SK-N-SH (cell line): ENCODE results near the gene GPR152. TPM values are rescaled to one million over a fixed set of nuclear protein-coding genes. Genes with fewer than 3 reads are reported as not detected.
"Not testable (repeated sequence)": the region's sequence is repeated elsewhere in the genome, so short reads cannot be mapped to it uniquely, and the experiment has no call there.

Experiments used
- CTCF ChIA-PET: fragments of 300-600, 350-600 bp; formaldehyde crosslinking; extraction: SDS; loops from one replicate; lab custom pipeline; 2021; lab: Yijun Ruan, JAX
- POLR2A ChIA-PET: fragments of 350-600 bp; sonication (Branson Sonifier 250); formaldehyde crosslinking; extraction: SDS; loops from one replicate; lab custom pipeline; 2020; ENCODE audit warnings: antibody characterized with exemption, inconsistent platforms; lab: Yijun Ruan, JAX
- DNase-seq: peaks from one replicate; pipeline ENCODE4 v3.0.0; 2012
- H2AFZ ChIP-seq: fragments of 200-600 bp; sonication (generic); 2 replicates; pipeline ENCODE4 v1.8.1; 2016; ENCODE audit warnings: antibody characterized with exemption, mild to moderate bottlenecking, low read depth
- H3F3A ChIP-seq: fragments of 200-600 bp; sonication (generic); replicated peaks from 2 replicates; pipeline ENCODE3; 2016; ENCODE audit warnings: antibody characterized with exemption, mild to moderate bottlenecking; ENCODE audit not compliant: insufficient read depth
- H3K27ac ChIP-seq, 2 experiments: fragments of 200-500 bp in 1 of 2; fragments of 200-600 bp in 1 of 2; sonication (Bioruptor generic) in 1 of 2; sonication (generic), shearing (Covaris generic) in 1 of 2; 2 replicates each; pipeline versions ENCODE4 v1.5.1 to v1.6.1; 2014 to 2016; ENCODE audit warnings: low read depth in 2 of 2, inconsistent platforms in 1 of 2, low read length in 1 of 2, mild to moderate bottlenecking in 1 of 2, mixed read lengths in 1 of 2
- H3K27me3 ChIP-seq: fragments of 200-600 bp; sonication (generic), shearing (Covaris generic); 2 replicates; pipeline ENCODE4 v1.6.1; 2016; ENCODE audit warnings: mixed run types; ENCODE audit not compliant: insufficient read depth
- H3K36me3 ChIP-seq, 2 experiments: fragments of 200-500 bp in 1 of 2; fragments of 200-600 bp in 1 of 2; sonication (Bioruptor generic) in 1 of 2; sonication (generic) in 1 of 2; replicated peaks in 1 of 2; 2 replicates each; pipeline versions ENCODE3 to v1.5.1; 2014 to 2016; ENCODE audit warnings: low read length in 1 of 2, mild to moderate bottlenecking in 1 of 2; ENCODE audit not compliant: insufficient read depth in 2 of 2, control insufficient read depth in 1 of 2
- H3K4me1 ChIP-seq, 2 experiments: fragments of 200-500 bp in 1 of 2; fragments of 200-600 bp in 1 of 2; sonication (Bioruptor generic) in 1 of 2; sonication (generic), shearing (Covaris generic) in 1 of 2; 2 replicates each; pipeline versions ENCODE4 v1.5.1 to v1.6.1; 2014 to 2016; ENCODE audit warnings: low read depth in 1 of 2, low read length in 1 of 2, mixed run types in 1 of 2; ENCODE audit not compliant: insufficient read depth in 2 of 2, control insufficient read depth in 1 of 2
- H3K4me2 ChIP-seq: fragments of 200-600 bp; sonication (generic), shearing (Covaris generic); 2 replicates; pipeline ENCODE4 v1.6.1; 2017; ENCODE audit warnings: mixed run types
- H3K4me3 ChIP-seq, 2 experiments: fragments of 200-500 bp in 1 of 2; fragments of 200-600 bp in 1 of 2; sonication (Bioruptor generic) in 1 of 2; sonication (generic), shearing (Covaris generic) in 1 of 2; 2 replicates each; pipeline versions ENCODE4 v1.5.1 to v1.8.1; 2014 to 2016; ENCODE audit warnings: low read depth in 2 of 2, inconsistent platforms in 1 of 2, low read length in 1 of 2, mild to moderate bottlenecking in 1 of 2, mixed read lengths in 1 of 2, moderate library complexity in 1 of 2
- H3K79me2 ChIP-seq: fragments of 200-600 bp; sonication (generic); 2 replicates; pipeline ENCODE4 v1.8.1; 2017; ENCODE audit warnings: mild to moderate bottlenecking; ENCODE audit not compliant: insufficient read depth
- H3K9ac ChIP-seq: fragments of 200-600 bp; sonication (generic); 2 replicates; pipeline ENCODE4 v1.6.1; 2017; ENCODE audit warnings: mixed run types
- H3K9me2 ChIP-seq: fragments of 200-600 bp; sonication (generic); 2 replicates; pipeline ENCODE4 v1.6.1; 2017; ENCODE audit warnings: mixed run types
- H3K9me3 ChIP-seq: fragments of 200-600 bp; sonication (generic); 2 replicates; pipeline ENCODE4 v1.6.1; 2017; ENCODE audit warnings: mixed run types, mild to moderate bottlenecking, moderate library complexity
- H4K20me1 ChIP-seq: fragments of 200-600 bp; sonication (generic); 2 replicates; pipeline ENCODE4 v1.6.1; 2017; ENCODE audit warnings: mild to moderate bottlenecking, mixed run types; ENCODE audit not compliant: insufficient read depth
- ELF1 ChIP-seq: IDR thresholded peaks from 2 replicates; pipeline ENCODE4 v1.4.0; 2012
- EP300 ChIP-seq, 2 experiments: IDR thresholded peaks; 2 replicates each; pipeline versions ENCODE4 v1.4.0 to v1.6.1; 2012; ENCODE audit warnings: borderline replicate concordance in 1 of 2, low read depth in 1 of 2, low read length in 1 of 2
- JUND ChIP-seq: IDR thresholded peaks from 2 replicates; pipeline ENCODE4 v1.4.0; 2012
- MEF2A ChIP-seq: IDR thresholded peaks from 2 replicates; pipeline ENCODE4 v1.4.0; 2012; ENCODE audit warnings: low read depth, borderline replicate concordance
- POLR2AphosphoS5 ChIP-seq: IDR thresholded peaks from 2 replicates; pipeline ENCODE4 v1.6.1; 2012; ENCODE audit warnings: low read depth, low read length
- RAD21 ChIP-seq: IDR thresholded peaks from 2 replicates; pipeline ENCODE4 v1.6.1; 2012; ENCODE audit warnings: mild to moderate bottlenecking, low read length
- RCOR1 ChIP-seq: fragments of 150-350 bp; IDR thresholded peaks from 2 replicates; pipeline ENCODE4 v1.6.1; 2017; ENCODE audit warnings: antibody characterized with exemption, low read length
- RXRA ChIP-seq: IDR thresholded peaks from 2 replicates; pipeline ENCODE4 v1.4.0; 2012; ENCODE audit warnings: low read depth, mild to moderate bottlenecking, borderline replicate concordance
- TAF1 ChIP-seq: IDR thresholded peaks from 2 replicates; pipeline ENCODE4 v1.6.1; 2012; ENCODE audit warnings: low read depth, mild to moderate bottlenecking, low read length, moderate library complexity, borderline replicate concordance
- TEAD4 ChIP-seq: IDR thresholded peaks from 2 replicates; pipeline ENCODE4 v1.4.0; 2012; ENCODE audit warnings: mild to moderate bottlenecking, borderline replicate concordance; ENCODE audit not compliant: insufficient read depth
- YY1 ChIP-seq: IDR thresholded peaks from 2 replicates; pipeline ENCODE4 v1.4.0; 2012; ENCODE audit warnings: low read depth, mild to moderate bottlenecking
- WGBS: methylation state at CpG from one replicate; pipeline ENCODE4 v1.1.6; 2017; ENCODE audit warnings: low lambda C conversion rate; 5-methylcytosine and 5-hydroxymethylcytosine counted together
- polyA plus RNA-seq, 3 experiments: library from polyadenylated mRNA; depleted of rRNA; stranded (reverse); fragments of >200 nt; gene quantifications; 2 replicates each; pipeline ENCODE4 v1.2.3, GENCODE V29; 2012
- TF ChIP-seq, protein P1 (sequence below): fragments of 150-350 bp; IDR thresholded peaks from 2 replicates; pipeline ENCODE4 v1.6.1; 2016; ENCODE audit warnings: mild to moderate bottlenecking, low read depth, low read length
- TF ChIP-seq, protein P2 (sequence below): IDR thresholded peaks from 2 replicates; pipeline ENCODE4; 2012
- TF ChIP-seq, protein P3 (sequence below): IDR thresholded peaks from 2 replicates; pipeline ENCODE4 v1.4.0; 2012; ENCODE audit warnings: low read depth, borderline replicate concordance
- TF ChIP-seq, protein P4 (sequence below): fragments of 150-350 bp; IDR thresholded peaks from 2 replicates; pipeline ENCODE4 v1.6.1; 2017; ENCODE audit warnings: antibody characterized with exemption, low read length, low read depth, borderline replicate concordance
- TF ChIP-seq, protein P5 (sequence below): IDR thresholded peaks from 2 replicates; pipeline ENCODE4 v1.6.1; 2012; ENCODE audit warnings: mild to moderate bottlenecking, low read depth, low read length, moderate library complexity

GPR152 gene
- polyA plus RNA-seq, 1 of the 3 experiments (the other 2 are of a cell fraction), result not detected

DNA sequence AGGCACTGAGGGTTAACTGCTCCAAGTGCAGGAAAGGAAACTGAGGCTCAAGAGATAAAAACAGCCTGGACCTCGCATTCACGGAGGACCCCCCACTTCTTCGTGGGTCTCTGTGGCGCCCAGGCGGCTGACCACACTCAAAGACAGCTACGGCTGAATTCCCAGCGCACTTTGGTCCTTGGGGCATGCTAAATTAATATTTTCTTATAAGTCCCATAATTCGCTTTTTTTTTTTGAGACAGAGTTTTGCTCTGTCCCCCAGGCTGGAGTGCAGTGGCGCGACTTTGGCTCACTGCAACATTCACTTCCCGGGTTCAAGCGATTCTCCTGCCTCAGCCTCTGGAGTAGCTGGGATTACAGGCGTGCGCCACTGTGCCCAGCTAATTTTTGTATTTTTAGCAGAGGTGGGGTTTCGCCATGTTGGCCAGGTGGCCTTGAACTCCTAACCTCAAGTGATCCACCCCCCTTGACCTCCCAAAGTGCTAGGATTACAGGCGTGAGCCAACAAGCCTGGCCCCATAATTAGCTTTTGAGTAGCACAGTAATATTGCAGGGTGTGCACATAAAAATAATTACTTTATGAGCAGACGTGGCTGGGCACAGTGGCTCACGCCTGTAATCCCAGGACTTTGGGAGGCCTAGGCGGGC is 50.2 kb downstream of the GPR152 start:
- not testable (repeated sequence) for H3F3A ChIP-seq, H3K4me2 ChIP-seq, DNase-seq, H3K9me3 ChIP-seq, H3K27me3 ChIP-seq, H3K9me2 ChIP-seq
- peak overlapping the region; percentile 83 for H2AFZ ChIP-seq
- H3K36me3 ChIP-seq, result peaks cover 8 to 20% of the 10 kb centered on the region in 2 experiments
- CTCF ChIA-PET, result interaction anchor here (1.0 to 4.1 kb wide), 18 partner anchors 11 to 103 kb away, joined by 3 to 32 read pairs (median 5); partner anchors contain the start of genes PITPNM1, RAD9A and TMEM134
- peaks cover 25% of the 10 kb centered on the region for H3K79me2 ChIP-seq
- H4K20me1 ChIP-seq, result peaks cover 14% of the 10 kb centered on the region
- H3K27ac ChIP-seq, result peak overlapping the region; percentile 69 to 86
- 76% methylated on average over 18 of the region's 19 CpGs for WGBS
- H3K4me3 ChIP-seq, result 0 out of 4 replicates have a peak overlapping the region, but pooled peaks of 1 of the 2 experiments have one; percentile 13
- peak overlapping the region; percentile 46; the same call in 1 of the 2 replicates for H3K9ac ChIP-seq
- POLR2A ChIA-PET, result interaction anchor here (0.7 to 2.2 kb wide), 8 partner anchors 10 to 181 kb away, joined by 3 to 32 read pairs (median 5); partner anchors contain the start of genes CDK2AP2, GSTP1, RAD9A and RPS6KB2
- H3K4me1 ChIP-seq, result peaks cover 9 to 17% of the 10 kb centered on the region in 2 experiments; a peak in 2 of 4 replicates

DNA sequence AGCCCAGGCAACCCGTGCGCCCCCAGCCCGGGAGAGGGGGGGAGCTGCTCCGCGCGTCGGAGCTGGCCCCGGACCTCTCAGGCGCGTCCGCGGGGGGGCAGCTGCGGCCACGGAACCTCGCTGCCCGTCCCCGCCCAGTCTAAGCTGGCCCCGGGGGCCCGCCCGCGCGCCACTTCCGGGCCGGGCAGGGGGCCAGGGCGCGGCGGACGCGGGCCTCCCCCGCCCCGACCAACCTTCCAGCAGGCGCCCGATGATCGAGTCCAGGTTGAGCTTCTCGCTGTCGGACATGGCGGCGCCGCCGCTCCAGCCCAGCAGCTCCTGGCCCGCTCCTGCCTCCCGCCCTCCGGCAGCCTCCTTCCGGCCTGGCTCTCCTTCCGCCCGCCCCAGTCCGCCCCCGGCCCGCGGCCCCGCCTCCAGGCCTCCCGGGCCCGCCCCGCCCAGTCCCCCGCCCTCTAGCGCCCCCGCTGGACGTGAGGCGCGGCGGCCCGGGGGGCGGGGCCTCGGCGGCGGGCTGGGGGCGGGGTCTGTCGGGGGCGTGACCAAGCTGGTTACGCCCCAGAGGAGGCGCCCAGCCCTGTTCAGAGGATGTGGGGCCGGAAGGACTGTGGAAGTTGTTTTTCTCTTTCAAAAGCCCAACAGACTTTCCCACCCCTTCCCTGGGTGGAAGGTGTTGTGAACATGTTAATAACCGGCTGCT is 50.9 kb downstream of the GPR152 start, which contains the start of gene PPP1CA:
TSS of gene PPP1CA (minus strand) at position 364 of the 697 bp plus-strand sequence. CDS start at position 288, 76 bp downstream.
- CTCF ChIA-PET, result interaction anchor here (0.6 to 4.1 kb wide), 23 partner anchors 10 to 171 kb away, joined by 3 to 32 read pairs (median 5); partner anchors contain the start of genes PITPNM1, RAD9A, RPS6KB2 and TMEM134
- peak within 1 kb of the TSS; percentile 85 to 89 for H3K4me3 ChIP-seq
- no peaks in the 10 kb centered on the region for H3K27me3 ChIP-seq
- peak within 1 kb of the TSS; percentile 95 for H3K9ac ChIP-seq
- peaks cover 25% of the 10 kb centered on the region for H3K79me2 ChIP-seq
- peaks cover 8 to 22% of the 10 kb centered on the region in 2 experiments for H3K36me3 ChIP-seq
- under 1% methylated on average over 23 of the region's 73 CpGs for WGBS
- peaks cover 9 to 17% of the 10 kb centered on the region in 2 experiments; a peak in 2 of 4 replicates for H3K4me1 ChIP-seq
- peaks cover 5% of the 10 kb centered on the region for H3F3A ChIP-seq
- DNase-seq, result peak; percentile 100
- H2AFZ ChIP-seq, result peak within 1 kb of the TSS; percentile 83
- H3K9me2 ChIP-seq, result no peaks in the 10 kb centered on the region
- H4K20me1 ChIP-seq, result peaks cover 14% of the 10 kb centered on the region
- H3K27ac ChIP-seq, result peak within 1 kb of the TSS; percentile 81 to 91
- peak within 1 kb of the TSS; percentile 98 for H3K4me2 ChIP-seq
- no peaks in the 10 kb centered on the region for H3K9me3 ChIP-seq
- POLR2A ChIA-PET, result interaction anchor here (0.7 to 2.2 kb wide), 11 partner anchors 10 to 182 kb away, joined by 3 to 32 read pairs (median 4); partner anchors contain the start of genes CDK2AP2, GSTP1, POLD4 and RAD9A
- TF ChIP-seq ELF1, result peak; percentile 46; the same call in 1 of the 2 replicates
- no peak for TF ChIP-seq JUND
- peak; percentile 77 for TF ChIP-seq POLR2AphosphoS5
- TF ChIP-seq, protein P1, sequence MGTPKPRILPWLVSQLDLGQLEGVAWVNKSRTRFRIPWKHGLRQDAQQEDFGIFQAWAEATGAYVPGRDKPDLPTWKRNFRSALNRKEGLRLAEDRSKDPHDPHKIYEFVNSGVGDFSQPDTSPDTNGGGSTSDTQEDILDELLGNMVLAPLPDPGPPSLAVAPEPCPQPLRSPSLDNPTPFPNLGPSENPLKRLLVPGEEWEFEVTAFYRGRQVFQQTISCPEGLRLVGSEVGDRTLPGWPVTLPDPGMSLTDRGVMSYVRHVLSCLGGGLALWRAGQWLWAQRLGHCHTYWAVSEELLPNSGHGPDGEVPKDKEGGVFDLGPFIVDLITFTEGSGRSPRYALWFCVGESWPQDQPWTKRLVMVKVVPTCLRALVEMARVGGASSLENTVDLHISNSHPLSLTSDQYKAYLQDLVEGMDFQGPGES, result no peak
- no peak for TF ChIP-seq RCOR1
- no peak for TF ChIP-seq TEAD4
- no peak for TF ChIP-seq RXRA
- TF ChIP-seq, protein P2, sequence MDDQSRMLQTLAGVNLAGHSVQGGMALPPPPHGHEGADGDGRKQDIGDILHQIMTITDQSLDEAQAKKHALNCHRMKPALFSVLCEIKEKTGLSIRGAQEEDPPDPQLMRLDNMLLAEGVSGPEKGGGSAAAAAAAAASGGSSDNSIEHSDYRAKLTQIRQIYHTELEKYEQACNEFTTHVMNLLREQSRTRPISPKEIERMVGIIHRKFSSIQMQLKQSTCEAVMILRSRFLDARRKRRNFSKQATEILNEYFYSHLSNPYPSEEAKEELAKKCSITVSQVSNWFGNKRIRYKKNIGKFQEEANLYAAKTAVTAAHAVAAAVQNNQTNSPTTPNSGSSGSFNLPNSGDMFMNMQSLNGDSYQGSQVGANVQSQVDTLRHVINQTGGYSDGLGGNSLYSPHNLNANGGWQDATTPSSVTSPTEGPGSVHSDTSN, result 0 out of 2 replicates have a peak, but pooled peaks have one; percentile 3
- TF ChIP-seq, protein P3, sequence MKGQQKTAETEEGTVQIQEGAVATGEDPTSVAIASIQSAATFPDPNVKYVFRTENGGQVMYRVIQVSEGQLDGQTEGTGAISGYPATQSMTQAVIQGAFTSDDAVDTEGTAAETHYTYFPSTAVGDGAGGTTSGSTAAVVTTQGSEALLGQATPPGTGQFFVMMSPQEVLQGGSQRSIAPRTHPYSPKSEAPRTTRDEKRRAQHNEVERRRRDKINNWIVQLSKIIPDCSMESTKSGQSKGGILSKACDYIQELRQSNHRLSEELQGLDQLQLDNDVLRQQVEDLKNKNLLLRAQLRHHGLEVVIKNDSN, result no peak
- peak; percentile 22 for TF ChIP-seq RAD21
- TF ChIP-seq, protein P4, sequence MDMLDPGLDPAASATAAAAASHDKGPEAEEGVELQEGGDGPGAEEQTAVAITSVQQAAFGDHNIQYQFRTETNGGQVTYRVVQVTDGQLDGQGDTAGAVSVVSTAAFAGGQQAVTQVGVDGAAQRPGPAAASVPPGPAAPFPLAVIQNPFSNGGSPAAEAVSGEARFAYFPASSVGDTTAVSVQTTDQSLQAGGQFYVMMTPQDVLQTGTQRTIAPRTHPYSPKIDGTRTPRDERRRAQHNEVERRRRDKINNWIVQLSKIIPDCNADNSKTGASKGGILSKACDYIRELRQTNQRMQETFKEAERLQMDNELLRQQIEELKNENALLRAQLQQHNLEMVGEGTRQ, result no peak
- 0 out of 2 replicates have a peak, but pooled peaks have one; percentile 10 for TF ChIP-seq TAF1
- TF ChIP-seq MEF2A, result no peak
- TF ChIP-seq YY1, result peak; percentile 45; the same call in 1 of the 2 replicates
- TF ChIP-seq, protein P5, sequence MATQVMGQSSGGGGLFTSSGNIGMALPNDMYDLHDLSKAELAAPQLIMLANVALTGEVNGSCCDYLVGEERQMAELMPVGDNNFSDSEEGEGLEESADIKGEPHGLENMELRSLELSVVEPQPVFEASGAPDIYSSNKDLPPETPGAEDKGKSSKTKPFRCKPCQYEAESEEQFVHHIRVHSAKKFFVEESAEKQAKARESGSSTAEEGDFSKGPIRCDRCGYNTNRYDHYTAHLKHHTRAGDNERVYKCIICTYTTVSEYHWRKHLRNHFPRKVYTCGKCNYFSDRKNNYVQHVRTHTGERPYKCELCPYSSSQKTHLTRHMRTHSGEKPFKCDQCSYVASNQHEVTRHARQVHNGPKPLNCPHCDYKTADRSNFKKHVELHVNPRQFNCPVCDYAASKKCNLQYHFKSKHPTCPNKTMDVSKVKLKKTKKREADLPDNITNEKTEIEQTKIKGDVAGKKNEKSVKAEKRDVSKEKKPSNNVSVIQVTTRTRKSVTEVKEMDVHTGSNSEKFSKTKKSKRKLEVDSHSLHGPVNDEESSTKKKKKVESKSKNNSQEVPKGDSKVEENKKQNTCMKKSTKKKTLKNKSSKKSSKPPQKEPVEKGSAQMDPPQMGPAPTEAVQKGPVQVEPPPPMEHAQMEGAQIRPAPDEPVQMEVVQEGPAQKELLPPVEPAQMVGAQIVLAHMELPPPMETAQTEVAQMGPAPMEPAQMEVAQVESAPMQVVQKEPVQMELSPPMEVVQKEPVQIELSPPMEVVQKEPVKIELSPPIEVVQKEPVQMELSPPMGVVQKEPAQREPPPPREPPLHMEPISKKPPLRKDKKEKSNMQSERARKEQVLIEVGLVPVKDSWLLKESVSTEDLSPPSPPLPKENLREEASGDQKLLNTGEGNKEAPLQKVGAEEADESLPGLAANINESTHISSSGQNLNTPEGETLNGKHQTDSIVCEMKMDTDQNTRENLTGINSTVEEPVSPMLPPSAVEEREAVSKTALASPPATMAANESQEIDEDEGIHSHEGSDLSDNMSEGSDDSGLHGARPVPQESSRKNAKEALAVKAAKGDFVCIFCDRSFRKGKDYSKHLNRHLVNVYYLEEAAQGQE, result no peak
- TF ChIP-seq EP300 (IDR thresholded peaks at IDR 0.05; ENCODE audit: borderline replicate concordance in 1 of 2, low read depth in 1 of 2, low read length in 1 of 2), result no peak
